Neural progenitor cell (in vitro differentiated cells): ENCODE data around the gene TTYH3. TPM values are rescaled to one million over a fixed set of nuclear protein-coding genes. Genes with fewer than 3 reads are reported as not detected.

ENCODE experiments used
- DNase-seq: peaks from one replicate; pipeline ENCODE4 v3.0.0-alpha.2; 2016; ENCODE audit warnings: low spot score
- H2AFZ ChIP-seq: fragments of 200-600 bp; sonication (generic); replicated peaks from 2 replicates; pipeline ENCODE4 v1.6.1; 2016; ENCODE audit warnings: antibody characterized with exemption
- H3F3A ChIP-seq: fragments of 200-600 bp; sonication (generic); 2 replicates; pipeline ENCODE4 v1.6.1; 2016; ENCODE audit warnings: antibody characterized with exemption, low read depth
- H3K27ac ChIP-seq: fragments of 200-600 bp; sonication (generic); 2 replicates; pipeline ENCODE4 v1.5.1; 2016; ENCODE audit warnings: mild to moderate bottlenecking
- H3K27me3 ChIP-seq: fragments of 200-600 bp; sonication (generic); 2 replicates; pipeline ENCODE4 v1.6.1; 2016; ENCODE audit warnings: mild to moderate bottlenecking, moderate library complexity
- H3K36me3 ChIP-seq: fragments of 200-600 bp; sonication (generic); 2 replicates; pipeline ENCODE4 v1.5.1; 2016
- H3K4me1 ChIP-seq: fragments of 200-600 bp; sonication (generic); 2 replicates; pipeline ENCODE4 v1.6.1; 2016; ENCODE audit warnings: mixed run types
- H3K4me2 ChIP-seq: fragments of 200-600 bp; sonication (generic); 2 replicates; pipeline ENCODE4 v1.6.1; 2016
- H3K4me3 ChIP-seq: fragments of 200-600 bp; sonication (generic); 2 replicates; pipeline ENCODE4 v1.5.1; 2016
- H3K79me2 ChIP-seq: fragments of 200-600 bp; sonication (generic); 2 replicates; pipeline ENCODE4 v1.6.1; 2016; ENCODE audit warnings: low read depth
- H3K9ac ChIP-seq: fragments of 200-600 bp; sonication (generic); 2 replicates; pipeline ENCODE4 v1.6.1; 2016
- H3K9me3 ChIP-seq: fragments of 200-600 bp; sonication (generic); 2 replicates; pipeline ENCODE4 v1.5.1; 2016; ENCODE audit warnings: low read depth
- H4K20me1 ChIP-seq: fragments of 200-600 bp; sonication (generic); 2 replicates; pipeline ENCODE4 v1.6.1; 2016; ENCODE audit warnings: low read depth
- H3K27ac Mint-ChIP-seq: 3 replicates; pipeline ENCODE4 v1.8.0; 2021; ENCODE audit warnings: mixed read lengths
- H3K27me3 Mint-ChIP-seq: 2 replicates; pipeline ENCODE4 v1.8.0; 2022; ENCODE audit warnings: low read depth, mild to moderate bottlenecking, inconsistent platforms, moderate library complexity, mixed read lengths; ENCODE audit not compliant: insufficient read depth
- H3K36me3 Mint-ChIP-seq: 3 replicates; pipeline ENCODE4 v1.8.0; 2021; ENCODE audit warnings: mixed read lengths
- H3K4me1 Mint-ChIP-seq: 3 replicates; pipeline ENCODE4 v1.8.0; 2021; ENCODE audit warnings: mixed read lengths
- H3K4me3 Mint-ChIP-seq: 3 replicates; pipeline ENCODE4 v1.8.0; 2021; ENCODE audit warnings: mild to moderate bottlenecking, moderate library complexity, mixed read lengths
- H3K9me3 Mint-ChIP-seq: 3 replicates; pipeline ENCODE4 v1.8.0; 2020; ENCODE audit warnings: mixed read lengths
- CTCF ChIP-seq: fragments of 200-600 bp; sonication (generic); IDR thresholded peaks from 2 replicates; pipeline ENCODE4 v1.5.1; 2017; ENCODE audit warnings: antibody characterized with exemption, mild to moderate bottlenecking
- EZH2 ChIP-seq: fragments of 200-600 bp; sonication (generic); IDR thresholded peaks from 2 replicates; pipeline ENCODE4 v1.6.1; 2017; ENCODE audit warnings: antibody characterized with exemption, mild to moderate bottlenecking, moderate library complexity
- EZH2phosphoT487 ChIP-seq: fragments of 200-600 bp; sonication (generic); IDR thresholded peaks from 2 replicates; pipeline ENCODE4 v1.6.1; 2017; ENCODE audit warnings: antibody characterized with exemption
- total RNA-seq: library from RNA; depleted of rRNA; stranded (reverse); fragments of >200 nt; gene quantifications from 2 replicates; pipeline ENCODE4 v1.2.3, GENCODE V29; 2015; ENCODE audit warnings: low replicate concordance

Gene TTYH3
- total RNA-seq, 1 donor from 2014 or later = 13.2 TPM

GRCh38 chr7:2698581-2699288, 66.9 kb downstream of the TTYH3 start:
- Histone ChIP-seq H3K4me3 (no peak overlapping the region), H3K27ac (no peak overlapping the region), H3K4me1 (no peaks in the 10 kb centered on the region), H3F3A (peaks cover 3% of the 10 kb centered on the region), H3K27me3 (no peaks in the 10 kb centered on the region), H3K4me2 (no peak overlapping the region), H3K36me3 (no peaks in the 10 kb centered on the region), H3K9me3 (no peaks in the 10 kb centered on the region), H2AFZ (no peak overlapping the region), H3K79me2 (no peaks in the 10 kb centered on the region), H4K20me1 (no peaks in the 10 kb centered on the region), H3K9ac (no peak overlapping the region)
- H3K36me3 Mint-ChIP-seq = no peaks in the 10 kb centered on the region
- peak overlapping the region; percentile 78 for H3K27ac Mint-ChIP-seq
- H3K27me3 Mint-ChIP-seq = peaks cover 6% of the 10 kb centered on the region
- no peaks in the 10 kb centered on the region for H3K9me3 Mint-ChIP-seq
- TF ChIP-seq CTCF (no peak), EZH2phosphoT487 (no peak), EZH2 (no peak)
- H3K4me3 Mint-ChIP-seq = no peak overlapping the region
- no peak for DNase-seq
- no peaks in the 10 kb centered on the region for H3K4me1 Mint-ChIP-seq

GRCh38 chr7:2699289-2699620, 67.5 kb downstream of the TTYH3 start:
- H3K36me3 ChIP-seq = no peaks in the 10 kb centered on the region
- no peak overlapping the region for H3K4me2 ChIP-seq
- H3K27ac ChIP-seq = no peak overlapping the region
- no peaks in the 10 kb centered on the region for H3K9me3 ChIP-seq
- H3K4me3 ChIP-seq = no peak overlapping the region
- H3K4me3 Mint-ChIP-seq = no peak overlapping the region
- no peak for DNase-seq
- H3K4me1 ChIP-seq = no peaks in the 10 kb centered on the region
- no peak for TF ChIP-seq EZH2
- TF ChIP-seq EZH2phosphoT487 = no peak
- no peak for TF ChIP-seq CTCF
- H3K9me3 Mint-ChIP-seq = no peaks in the 10 kb centered on the region
- H2AFZ ChIP-seq = no peak overlapping the region
- H3K27me3 ChIP-seq = no peaks in the 10 kb centered on the region
- peaks cover 6% of the 10 kb centered on the region for H3K27me3 Mint-ChIP-seq
- no peaks in the 10 kb centered on the region for H4K20me1 ChIP-seq
- no peaks in the 10 kb centered on the region for H3K79me2 ChIP-seq
- no peaks in the 10 kb centered on the region for H3K36me3 Mint-ChIP-seq
- no peak overlapping the region for H3K9ac ChIP-seq
- H3K27ac Mint-ChIP-seq = no peak overlapping the region
- H3K4me1 Mint-ChIP-seq = no peaks in the 10 kb centered on the region
- peaks cover 5% of the 10 kb centered on the region for H3F3A ChIP-seq

- no peak for TF ChIP-seq CTCF
- no peak for TF ChIP-seq EZH2phosphoT487
- TF ChIP-seq EZH2 = no peak
- Histone ChIP-seq H3K9ac (no peak overlapping the region), H3K4me3 (no peak overlapping the region), H2AFZ (no peak overlapping the region), H3K4me2 (no peak overlapping the region), H4K20me1 (no peaks in the 10 kb centered on the region), H3K27me3 (no peaks in the 10 kb centered on the region), H3K36me3 (no peaks in the 10 kb centered on the region), H3K79me2 (no peaks in the 10 kb centered on the region), H3K4me1 (no peaks in the 10 kb centered on the region), H3K27ac (no peak overlapping the region), H3F3A (peaks cover 5% of the 10 kb centered on the region), H3K9me3 (no peaks in the 10 kb centered on the region)
- H3K27me3 Mint-ChIP-seq = peaks cover 6% of the 10 kb centered on the region
- H3K9me3 Mint-ChIP-seq = no peaks in the 10 kb centered on the region
- H3K4me3 Mint-ChIP-seq = no peak overlapping the region
- no peaks in the 10 kb centered on the region for H3K4me1 Mint-ChIP-seq
- no peak for DNase-seq
- no peak overlapping the region for H3K27ac Mint-ChIP-seq
- no peaks in the 10 kb centered on the region for H3K36me3 Mint-ChIP-seq
These were observed 68.5 kb downstream of the TTYH3 start for GRCh38 chr7:2700141-2700850.
